Uterus (tissue), 2 donors: ENCODE measurements around the gene SNX27.

Experiments
- POLR2A ChIP-seq, 2 donors: fragments of 450-650 bp; IDR thresholded peaks; one replicate each; pipeline ENCODE4 v1.6.1; 2016; ENCODE audit warnings: antibody characterized with exemption in 2 of 2, mild to moderate bottlenecking in 1 of 2, moderate library complexity in 1 of 2
- TF ChIP-seq, protein P1 (sequence below), 4 experiments: fragments of 200-600 bp in 2 of 4; fragments of 450-650 bp in 2 of 4; sonication (generic) in 2 of 4; IDR thresholded peaks; one replicate each; pipeline ENCODE4 v1.5.1; 2016 to 2019; ENCODE audit warnings: antibody characterized with exemption in 4 of 4, mild to moderate bottlenecking in 2 of 4, moderate library complexity in 1 of 4

DNA sequence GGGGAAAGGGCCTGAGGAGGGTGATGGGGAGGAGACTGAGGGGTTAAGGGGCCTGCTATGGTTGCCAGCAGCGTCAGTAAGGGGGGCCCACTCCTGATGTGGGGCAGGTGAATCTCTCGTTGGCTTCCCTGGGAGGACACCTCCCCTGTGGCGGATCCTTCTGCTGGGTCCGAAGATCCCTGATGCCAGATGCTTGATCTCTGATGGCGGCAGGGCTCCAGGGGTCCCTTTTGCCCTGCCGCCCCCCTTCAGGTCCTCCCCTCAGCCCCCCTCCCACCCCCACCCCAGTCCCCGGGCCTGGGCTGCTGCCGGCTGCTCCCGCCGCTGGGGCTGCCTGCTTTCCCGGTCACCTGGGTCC is 104.5 kb downstream of the SNX27 start:
- TF ChIP-seq, protein P1, sequence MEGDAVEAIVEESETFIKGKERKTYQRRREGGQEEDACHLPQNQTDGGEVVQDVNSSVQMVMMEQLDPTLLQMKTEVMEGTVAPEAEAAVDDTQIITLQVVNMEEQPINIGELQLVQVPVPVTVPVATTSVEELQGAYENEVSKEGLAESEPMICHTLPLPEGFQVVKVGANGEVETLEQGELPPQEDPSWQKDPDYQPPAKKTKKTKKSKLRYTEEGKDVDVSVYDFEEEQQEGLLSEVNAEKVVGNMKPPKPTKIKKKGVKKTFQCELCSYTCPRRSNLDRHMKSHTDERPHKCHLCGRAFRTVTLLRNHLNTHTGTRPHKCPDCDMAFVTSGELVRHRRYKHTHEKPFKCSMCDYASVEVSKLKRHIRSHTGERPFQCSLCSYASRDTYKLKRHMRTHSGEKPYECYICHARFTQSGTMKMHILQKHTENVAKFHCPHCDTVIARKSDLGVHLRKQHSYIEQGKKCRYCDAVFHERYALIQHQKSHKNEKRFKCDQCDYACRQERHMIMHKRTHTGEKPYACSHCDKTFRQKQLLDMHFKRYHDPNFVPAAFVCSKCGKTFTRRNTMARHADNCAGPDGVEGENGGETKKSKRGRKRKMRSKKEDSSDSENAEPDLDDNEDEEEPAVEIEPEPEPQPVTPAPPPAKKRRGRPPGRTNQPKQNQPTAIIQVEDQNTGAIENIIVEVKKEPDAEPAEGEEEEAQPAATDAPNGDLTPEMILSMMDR (IDR thresholded peaks at IDR 0.05) = no peak
- no peak for TF ChIP-seq POLR2A (IDR thresholded peaks at IDR 0.05)
